GM19467 (cell line): ENCODE measurements around the gene ARHGAP12.
"Not testable (repeated sequence)": the region's sequence is repeated elsewhere in the genome, so short reads cannot be mapped to it uniquely, and the experiment has no call there.

Experiments used
- ATAC-seq: cut with Tn5 transposase; IDR thresholded peaks from one replicate; pipeline ENCODE4 v1.9.1; 2021; ENCODE audit warnings: mild to moderate bottlenecking, moderate library complexity; ENCODE audit not compliant: unreplicated experiment

Gene ARHGAP12, protein sequence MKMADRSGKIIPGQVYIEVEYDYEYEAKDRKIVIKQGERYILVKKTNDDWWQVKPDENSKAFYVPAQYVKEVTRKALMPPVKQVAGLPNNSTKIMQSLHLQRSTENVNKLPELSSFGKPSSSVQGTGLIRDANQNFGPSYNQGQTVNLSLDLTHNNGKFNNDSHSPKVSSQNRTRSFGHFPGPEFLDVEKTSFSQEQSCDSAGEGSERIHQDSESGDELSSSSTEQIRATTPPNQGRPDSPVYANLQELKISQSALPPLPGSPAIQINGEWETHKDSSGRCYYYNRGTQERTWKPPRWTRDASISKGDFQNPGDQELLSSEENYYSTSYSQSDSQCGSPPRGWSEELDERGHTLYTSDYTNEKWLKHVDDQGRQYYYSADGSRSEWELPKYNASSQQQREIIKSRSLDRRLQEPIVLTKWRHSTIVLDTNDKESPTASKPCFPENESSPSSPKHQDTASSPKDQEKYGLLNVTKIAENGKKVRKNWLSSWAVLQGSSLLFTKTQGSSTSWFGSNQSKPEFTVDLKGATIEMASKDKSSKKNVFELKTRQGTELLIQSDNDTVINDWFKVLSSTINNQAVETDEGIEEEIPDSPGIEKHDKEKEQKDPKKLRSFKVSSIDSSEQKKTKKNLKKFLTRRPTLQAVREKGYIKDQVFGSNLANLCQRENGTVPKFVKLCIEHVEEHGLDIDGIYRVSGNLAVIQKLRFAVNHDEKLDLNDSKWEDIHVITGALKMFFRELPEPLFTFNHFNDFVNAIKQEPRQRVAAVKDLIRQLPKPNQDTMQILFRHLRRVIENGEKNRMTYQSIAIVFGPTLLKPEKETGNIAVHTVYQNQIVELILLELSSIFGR

DNA sequence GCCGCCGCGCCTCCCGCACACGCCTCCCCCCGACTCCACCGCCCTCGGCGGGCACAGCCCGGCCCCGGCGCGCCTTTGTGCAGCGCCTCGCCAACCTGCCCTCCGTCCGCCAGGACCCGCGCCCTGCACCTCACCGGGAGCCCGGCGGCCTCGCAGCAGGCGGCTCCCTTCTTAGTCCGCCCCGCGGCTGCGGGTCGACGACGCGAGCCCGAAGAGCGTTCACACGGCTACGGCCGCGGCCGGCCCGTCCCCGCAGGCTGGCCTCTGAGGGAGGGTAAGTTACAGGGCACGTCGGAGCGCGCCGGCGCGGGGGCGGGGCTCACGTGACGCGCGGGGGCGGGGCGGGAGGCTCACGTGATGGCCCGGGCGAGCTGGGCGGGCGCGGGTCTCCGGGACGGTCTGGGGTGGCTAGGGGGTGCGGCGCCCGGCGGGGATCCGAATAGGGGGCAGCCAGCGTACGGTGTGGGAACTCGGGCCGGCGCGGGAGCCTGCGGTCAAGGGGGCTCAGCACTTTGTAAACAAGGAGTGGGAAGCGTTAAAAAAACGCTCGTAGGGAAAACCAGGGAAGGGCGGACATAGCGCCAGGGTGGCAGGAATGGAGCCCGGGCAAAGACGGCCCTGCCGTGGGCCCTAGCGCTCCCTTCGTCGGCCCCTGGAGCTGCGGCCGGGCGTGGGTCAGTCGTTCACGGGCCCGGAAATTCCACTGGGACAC is at the start of gene ARHGAP12:
Gene ARHGAP12, minus strand, starts transcription at position 283 of the 712 bp plus-strand sequence. CDS start 19,976 bp downstream, outside the sequence.
- ATAC-seq, result peak; percentile 68

DNA sequence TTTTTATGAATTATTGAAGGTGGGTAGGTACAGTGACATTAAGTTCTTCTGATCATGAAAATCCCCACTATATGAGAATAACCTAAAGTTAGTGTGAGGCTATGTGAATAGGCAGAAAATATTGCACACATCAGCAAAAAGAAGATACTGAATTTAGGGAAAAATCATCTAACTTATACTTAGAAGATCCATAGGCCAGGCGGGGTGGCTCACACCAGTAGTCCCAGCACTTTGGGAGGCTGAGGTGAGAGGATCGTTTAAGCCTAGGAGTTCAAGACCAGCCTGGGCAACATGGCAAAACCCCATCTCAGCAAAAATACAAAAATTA is 49.5 kb upstream of the ARHGAP12 start:
- ATAC-seq, result no peak

DNA sequence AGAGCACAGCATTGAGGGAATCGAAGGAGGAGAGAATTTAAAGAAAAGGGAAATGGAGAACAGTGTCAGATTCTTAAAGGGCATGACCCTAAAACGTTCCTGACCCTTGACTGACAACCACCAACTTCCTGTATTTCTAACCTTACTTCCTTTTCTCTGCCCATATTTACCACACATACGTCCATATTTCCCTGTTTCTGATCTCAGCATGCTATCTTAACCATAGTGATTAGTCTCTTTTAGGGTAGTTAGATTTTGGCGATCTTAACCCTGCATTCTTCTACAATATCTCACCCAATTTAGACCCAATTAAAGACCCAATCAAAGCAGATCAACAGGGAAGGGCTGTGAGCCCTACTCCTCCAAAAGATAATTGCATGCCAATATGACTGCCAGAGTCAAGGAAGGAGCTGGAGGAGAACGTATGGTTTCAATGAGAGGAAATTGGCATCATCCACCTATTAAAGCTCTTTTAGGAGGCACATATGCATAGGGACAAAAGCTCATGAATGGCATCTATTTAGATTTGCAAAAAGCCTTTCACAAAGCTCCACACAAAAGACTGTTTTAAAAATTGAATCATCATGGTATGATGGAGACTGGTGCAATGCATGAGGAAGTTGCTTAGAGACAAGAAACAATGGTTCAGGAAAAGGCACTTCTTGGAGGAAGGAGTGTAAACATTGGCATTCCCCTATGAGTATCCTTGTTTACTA is 49.0 kb upstream of the ARHGAP12 start:
- ATAC-seq, result no peak

DNA sequence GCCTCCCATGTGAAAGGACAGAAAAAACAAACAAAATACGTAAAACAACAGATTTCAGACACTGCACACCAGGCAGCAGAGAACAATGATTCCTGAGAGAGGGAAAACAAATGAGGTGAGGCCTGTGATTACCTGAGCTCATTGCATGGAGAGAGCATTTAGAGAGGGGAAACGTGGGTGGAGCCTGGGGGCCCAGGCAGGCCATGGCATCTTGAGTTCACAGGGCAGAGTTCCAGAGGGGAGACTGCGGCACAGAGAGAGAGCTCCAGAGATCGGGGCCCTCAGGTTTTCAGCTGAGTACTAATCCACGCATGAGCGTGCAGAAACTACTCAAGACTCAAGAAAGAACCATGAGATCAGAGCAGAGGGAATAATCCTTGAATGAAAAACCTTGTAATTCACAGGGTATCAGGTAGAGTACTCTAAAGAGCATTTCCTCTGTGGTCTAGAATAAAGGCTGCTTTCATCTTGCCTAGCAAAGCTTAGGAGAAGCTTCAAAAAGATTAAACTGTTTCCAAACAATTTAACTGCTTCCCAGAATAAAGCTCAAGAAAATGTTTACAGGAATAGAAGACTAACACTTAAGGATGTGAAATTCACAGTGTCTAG is 46.6 kb upstream of the ARHGAP12 start:
- ATAC-seq, result no peak

DNA sequence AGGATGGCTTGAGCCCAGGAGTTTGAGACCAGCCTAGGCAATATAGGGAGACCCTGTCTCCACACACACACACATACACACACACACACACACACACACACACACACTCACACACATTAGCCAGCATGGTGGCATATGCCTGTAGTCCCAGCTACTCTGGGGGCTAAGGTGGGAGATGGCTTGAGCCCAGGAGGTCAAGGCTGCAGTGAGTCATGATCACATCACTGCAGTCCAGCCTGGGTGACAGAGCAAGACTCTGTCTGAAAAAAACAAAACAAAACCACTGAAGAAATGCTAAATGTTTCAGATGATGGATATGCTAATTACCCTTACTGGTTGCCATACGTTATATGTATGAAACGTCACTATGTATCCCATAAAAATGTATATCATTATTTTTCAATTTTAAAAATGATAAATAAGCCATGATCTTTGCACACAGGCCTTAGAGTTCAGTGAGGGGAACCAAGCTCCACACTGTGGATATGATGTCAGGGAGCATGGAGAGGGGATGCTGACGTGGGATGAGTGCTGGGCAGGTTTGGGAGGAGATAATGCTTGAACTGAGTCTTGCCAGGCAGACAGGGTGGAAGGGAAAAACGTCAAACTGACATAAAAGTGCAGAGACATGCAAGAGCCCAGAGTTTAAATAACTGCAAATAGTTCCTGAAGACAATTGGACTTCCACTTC is 45.9 kb upstream of the ARHGAP12 start:
- no peak for ATAC-seq

DNA sequence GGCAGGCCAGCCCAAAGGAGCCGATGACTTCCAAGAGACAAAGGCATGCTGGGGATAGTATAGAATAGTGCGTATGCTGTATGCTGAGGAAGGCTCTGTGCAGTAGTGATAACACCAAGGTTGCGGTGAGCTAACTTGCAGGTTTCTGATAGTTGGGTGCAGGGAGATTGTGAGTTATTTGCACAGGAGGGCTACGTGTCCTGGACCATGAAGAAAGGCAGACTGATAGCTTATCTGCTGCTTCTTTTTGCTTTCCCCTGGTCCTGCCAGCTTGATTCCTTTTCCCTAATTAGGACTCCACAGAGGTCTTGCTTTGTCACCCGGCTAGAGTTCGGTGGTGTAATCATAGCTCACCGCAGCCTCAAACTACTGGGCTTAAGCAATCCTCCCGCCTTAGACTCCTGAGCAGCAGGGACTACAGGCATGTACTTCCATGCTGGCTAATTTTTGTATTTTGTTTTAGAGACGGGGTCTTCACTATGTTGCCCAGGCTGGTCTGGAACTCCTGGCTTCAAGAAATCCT is 43.9 kb upstream of the ARHGAP12 start:
- no peak for ATAC-seq

DNA sequence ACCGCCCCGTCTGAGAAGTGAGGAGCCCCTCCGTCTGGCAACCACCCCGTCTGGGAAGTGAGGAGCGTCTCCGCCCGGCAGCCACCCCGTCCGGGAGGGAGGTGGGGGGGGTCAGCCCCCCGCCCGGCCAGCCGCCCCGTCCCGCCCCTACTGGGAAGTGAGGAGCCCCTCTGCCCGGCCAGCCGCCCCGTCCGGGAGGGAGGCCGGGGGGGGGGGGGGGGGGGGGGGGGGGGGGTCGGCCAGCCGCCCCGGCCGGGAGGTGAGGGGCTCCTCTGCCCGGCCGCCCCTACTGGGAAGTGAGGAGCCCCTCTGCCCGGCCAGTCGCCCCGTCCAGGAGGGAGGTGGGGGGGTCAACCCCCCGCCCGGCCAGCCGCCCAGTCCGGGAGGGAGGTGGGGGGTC is 41.2 kb upstream of the ARHGAP12 start:
- not testable (repeated sequence) for ATAC-seq

DNA sequence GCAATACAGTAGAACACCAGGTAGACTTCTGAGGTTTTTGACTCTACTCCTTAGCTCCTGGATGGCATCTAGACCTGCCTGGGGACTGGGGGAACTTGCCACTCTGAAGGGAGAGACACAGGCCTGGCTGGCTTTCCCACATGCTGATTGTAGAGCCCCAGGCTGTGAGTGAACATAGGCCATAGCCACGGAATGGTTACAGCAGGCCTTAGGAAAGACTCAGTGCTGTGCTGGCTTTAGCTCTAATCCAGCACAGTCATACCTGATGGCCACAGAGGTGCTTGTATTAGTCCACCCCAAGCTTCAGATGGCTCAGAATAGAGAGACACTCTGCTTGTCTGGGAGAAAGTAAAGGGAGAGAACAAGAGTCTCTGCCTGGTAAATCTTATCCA is 35.0 kb upstream of the ARHGAP12 start:
- ATAC-seq, result no peak

DNA sequence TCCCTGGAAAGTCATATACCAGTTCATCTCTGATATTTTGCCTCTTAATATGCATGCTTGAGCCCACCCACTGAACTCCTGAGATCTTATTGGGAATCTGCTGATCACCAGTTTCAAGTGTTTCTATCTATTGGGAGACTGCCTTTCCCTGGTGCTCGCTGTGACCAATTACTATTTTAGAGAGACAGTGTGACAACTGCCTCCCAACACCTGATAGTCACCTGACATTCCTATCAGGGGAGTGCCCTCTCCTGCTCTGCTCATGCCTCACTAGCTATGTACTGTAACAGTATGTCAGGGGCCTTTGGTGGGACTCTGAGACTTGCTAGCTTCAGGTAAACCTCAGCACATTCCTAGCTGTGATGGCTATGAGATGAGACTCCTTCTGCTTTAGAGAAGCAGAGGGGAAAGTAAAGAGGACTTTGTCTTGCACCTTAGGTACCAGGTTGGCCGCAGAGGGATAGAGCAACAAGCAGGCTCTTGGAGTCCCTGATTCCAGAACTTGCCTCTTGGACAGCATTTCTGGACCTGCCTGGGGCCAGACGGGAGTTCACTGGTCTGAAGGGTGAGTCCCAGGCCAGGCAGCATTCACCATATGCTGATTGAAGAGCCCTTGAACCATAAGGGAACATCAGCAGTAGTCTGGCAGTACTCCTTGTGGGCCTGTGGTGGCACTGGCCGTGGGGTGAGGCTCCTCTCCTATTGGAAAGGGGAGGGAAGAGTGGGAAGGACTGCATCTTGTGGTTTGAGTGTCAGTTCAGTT is 34.4 kb upstream of the ARHGAP12 start:
- no peak for ATAC-seq

DNA sequence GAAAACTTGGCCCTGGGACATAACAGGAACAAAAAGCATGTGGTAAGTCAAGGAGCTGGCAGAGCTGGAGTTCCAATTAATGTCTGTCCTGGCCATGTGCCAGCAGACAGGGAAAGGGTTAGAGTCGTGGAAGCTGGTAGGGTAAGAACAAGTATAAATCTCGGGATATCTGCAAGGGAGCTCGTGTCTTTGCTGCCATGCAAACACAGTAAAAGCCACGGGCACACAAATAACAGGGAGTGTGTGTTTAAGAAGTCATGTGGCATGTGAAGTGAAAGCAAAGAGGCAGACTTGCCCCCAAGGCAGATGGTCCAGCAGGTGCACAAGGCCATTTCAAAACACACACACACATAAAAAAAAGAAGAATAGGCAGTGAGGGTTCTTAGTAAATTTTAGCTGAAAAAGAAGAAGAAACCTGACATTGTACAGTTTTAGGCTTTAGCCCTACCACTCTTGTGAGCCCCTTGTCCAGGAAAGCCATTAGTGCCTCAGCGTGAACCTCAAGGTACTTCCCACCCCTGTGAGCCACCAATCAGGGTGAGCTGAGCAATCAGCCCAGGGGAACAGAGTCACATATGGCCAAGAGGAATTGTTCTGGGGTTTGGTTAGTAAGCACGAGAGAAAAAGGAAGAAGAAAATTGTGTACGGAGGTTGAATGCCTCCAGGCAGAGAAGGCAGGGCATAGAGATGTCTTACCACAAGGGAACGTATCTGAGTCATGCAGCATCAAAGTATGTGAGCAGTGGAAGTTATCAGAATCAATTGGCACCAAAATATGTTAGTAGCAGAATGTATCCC is 32.8 kb upstream of the ARHGAP12 start:
- no peak for ATAC-seq

DNA sequence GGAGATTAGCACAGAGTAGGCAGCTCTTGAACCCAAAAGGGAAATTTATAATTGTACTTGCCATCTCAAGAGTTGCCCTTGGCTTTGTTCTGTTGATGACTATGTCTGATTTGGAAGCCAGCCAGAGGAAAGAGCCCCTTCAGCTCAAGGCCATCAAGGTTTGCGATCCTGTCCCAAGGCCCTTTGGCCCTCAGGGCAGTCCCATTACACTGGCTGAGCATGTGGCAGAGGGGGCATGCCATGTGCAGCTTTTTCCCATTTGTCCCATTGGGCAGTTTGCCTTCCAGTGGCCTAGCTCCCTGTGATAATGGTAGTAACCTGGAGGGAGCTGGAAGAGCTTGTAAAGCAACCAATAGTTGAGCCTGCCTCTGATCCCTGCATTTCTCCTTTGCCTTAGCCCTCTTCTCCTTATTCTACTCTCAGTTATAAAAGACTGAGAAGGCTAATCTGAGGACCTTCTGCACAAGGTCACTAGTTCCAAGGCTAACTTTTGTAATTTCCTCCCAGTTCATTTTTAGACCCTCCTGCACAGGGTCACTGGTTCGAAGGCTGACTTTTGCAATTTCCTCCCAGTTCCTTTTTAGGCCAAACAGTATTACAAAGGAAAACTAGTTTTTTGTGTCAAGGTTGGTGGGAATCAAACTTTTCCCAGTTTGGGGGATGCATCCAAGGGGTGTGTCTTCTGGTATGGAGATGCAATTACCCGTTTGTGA is 31.0 kb upstream of the ARHGAP12 start:
- no peak for ATAC-seq

DNA sequence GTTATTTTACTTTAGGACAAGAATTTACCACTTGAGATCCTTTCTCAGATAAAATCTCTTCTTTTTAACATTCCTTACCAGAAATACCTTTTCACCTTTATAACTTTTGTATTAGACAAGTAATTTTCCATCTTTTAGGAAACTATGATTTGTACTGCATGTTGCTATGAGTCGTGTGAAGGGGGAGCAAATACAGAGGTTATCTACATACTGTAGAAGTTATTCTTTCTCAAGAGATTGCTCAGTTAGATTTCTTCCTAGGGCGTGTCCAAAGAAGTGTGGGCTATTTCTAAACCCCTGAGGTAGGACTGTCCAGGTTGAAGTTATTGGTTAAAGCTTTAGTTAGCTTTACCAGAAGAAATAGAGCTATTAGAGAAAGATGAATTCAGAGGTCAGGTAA is 30.2 kb upstream of the ARHGAP12 start:
- no peak for ATAC-seq

DNA sequence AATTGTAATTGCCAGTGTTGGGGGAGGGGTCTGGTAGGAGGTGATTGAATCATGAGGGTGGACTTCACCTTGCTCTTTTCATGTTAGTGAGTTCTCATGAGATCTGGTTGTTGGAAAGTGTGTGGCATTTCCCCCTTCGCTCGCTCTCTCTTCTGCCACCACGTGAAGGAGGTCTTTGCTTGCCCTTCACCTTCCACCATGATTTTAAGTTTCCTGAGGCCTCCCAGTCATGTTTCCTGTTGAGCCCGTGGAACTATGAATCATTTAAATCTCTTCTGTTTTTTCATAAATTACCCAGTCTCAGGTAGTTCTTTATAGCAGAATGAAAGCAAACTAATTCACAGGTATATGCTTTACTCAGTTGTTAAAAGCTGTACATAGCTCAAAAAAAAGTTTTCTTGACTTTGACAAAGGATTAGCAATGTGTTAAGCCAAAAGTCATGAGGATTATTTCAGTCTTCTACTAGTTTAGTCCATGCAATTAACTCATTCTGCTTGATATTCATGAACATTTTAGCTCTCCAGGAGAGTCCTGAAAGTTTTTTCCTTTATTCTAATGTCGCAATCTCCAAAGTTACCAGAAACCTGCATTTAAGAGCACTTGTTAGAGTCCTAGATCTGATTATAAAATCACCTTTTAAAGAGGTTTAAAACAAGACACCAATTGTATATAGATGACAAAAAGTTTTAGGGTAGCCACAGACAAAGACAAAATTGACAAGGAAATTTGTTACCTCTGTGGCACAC is 27.7 kb upstream of the ARHGAP12 start:
- no peak for ATAC-seq

DNA sequence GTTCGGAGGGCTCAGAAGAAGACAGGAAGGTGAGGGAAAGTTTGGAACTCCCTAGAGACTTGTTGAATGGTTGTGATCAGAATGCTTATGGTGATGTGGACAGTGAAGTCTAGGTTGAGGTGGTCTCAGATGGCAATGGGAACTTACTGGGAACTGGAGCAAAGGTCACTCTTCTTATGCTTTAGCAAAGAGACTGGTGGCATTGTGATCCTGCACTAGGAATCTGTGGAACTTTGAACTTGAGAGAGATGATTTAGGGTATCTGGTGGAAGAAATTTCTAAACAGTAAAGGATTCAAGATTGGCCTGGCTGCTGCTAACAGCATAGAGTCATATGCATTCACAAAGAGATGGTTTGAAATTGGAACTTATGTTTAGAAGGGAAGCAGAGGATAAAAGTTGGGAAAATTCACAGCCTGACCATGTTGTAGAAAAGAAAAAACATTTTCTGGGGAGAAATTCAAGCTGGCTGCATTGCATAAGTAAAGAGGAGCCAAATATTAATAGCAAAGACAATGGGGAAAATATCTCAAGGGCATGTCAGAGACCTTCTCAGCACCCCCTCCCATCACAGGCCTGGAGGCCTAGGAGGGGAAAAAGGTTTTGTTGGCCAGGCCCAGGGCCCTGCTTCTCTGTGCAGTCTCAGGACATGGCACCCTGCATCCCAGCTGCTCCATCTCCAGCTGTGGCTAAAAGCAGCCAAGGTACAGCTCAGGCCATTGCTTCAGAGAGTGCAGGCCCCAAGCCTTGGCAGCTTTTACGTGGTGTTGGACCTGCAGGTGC is 26.0 kb upstream of the ARHGAP12 start:
- no peak for ATAC-seq

DNA sequence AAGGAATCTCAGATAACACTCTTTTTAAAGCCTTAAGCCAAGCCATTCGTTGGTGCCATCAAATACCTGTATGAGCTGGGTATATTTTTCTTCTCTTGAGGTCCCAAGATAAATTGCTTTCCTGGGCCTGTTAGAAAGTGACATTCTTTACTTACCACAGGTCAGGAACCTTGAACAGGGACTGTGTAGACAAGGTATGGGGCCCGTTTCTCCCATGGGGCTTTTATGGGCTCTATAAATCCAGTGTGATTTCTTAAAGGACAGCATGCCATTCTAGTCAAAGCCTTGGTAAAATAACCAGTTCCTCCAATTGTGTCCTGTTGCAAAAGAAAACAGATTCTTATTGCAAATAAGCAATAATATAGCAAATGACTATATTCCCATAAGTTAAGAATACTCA is 24.8 kb upstream of the ARHGAP12 start:
- ATAC-seq, result no peak

DNA sequence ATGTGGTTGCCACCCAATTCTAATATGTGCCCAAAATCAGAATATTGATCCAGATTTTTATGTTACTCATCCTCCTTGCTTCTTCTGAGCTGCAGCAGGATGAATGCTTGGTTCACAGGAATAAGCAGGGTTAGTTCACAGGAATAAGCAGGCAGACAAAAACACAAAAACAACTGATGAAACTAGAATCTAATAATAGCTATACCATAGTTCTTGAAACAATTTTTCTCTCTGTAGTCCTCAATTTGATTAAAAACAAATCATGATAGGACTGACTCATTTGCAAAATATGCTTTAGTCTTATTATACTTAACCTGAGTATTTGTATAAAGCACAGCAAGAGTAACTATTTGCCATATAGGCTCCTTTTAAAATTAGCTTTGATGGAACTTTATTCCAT is 24.4 kb upstream of the ARHGAP12 start:
- ATAC-seq, result no peak
